SH-SY5Y (cell line): Measurements from ENCODE around the gene COL25A1.

ENCODE experiments used
- GATA2 ChIP-seq: IDR thresholded peaks from 2 replicates; pipeline ENCODE4 v1.6.1; 2011; ENCODE audit warnings: mild to moderate bottlenecking, low read depth, low read length
- GATA3 ChIP-seq: IDR thresholded peaks from 2 replicates; pipeline ENCODE4 v1.6.1; 2011; ENCODE audit warnings: low read depth, mild to moderate bottlenecking, low read length, moderate library complexity

GRCh38 chr4:109091727-109092409 lies 210.6 kb downstream of the COL25A1 start:
- TF ChIP-seq GATA2 (no peak), GATA3 (no peak)
